DMS153 treated with DMSO at 0.1 percent for 48 hours (cell line): ENCODE measurements around the gene XIRP2.

ENCODE experiments used
- DNase-seq: peaks from one replicate; lab custom pipeline; 2025; ENCODE audit not compliant: unreplicated experiment; lab: John Stamatoyannopoulos, UW

The XIRP2 gene

GRCh38 chr2:166888180-166888579 is at the start of gene XIRP2:
XIRP2 (plus strand) TSS chr2:166888480; CDS start chr2:166903483, 15,003 bp downstream.
- DNase-seq = no peak

GRCh38 chr2:166841152-166841551 is 47.1 kb upstream of the XIRP2 start:
- no peak for DNase-seq

GRCh38 chr2:166841679-166842078 is 46.6 kb upstream of the XIRP2 start:
- no peak for DNase-seq

- no peak for DNase-seq
Measured at GRCh38 chr2:166844111-166844510, 44.2 kb upstream of the XIRP2 start.

- DNase-seq = no peak
Measured at GRCh38 chr2:166862468-166863132, 25.7 kb upstream of the XIRP2 start.

GRCh38 chr2:166867874-166868514 is 20.3 kb upstream of the XIRP2 start:
- DNase-seq = no peak

- no peak for DNase-seq
Measured at GRCh38 chr2:166870346-166870745, 17.9 kb upstream of the XIRP2 start.

GRCh38 chr2:166881177-166881576 is 7.1 kb upstream of the XIRP2 start:
- DNase-seq = no peak

- no peak for DNase-seq
Measured at GRCh38 chr2:166882851-166883250, 5.4 kb upstream of the XIRP2 start.

GRCh38 chr2:166891727-166892126 is 3.4 kb downstream of the XIRP2 start:
- no peak for DNase-seq

- DNase-seq = no peak
Measured at GRCh38 chr2:166892397-166892796, 4.1 kb downstream of the XIRP2 start.

- DNase-seq = no peak
Measured at GRCh38 chr2:166895243-166895642, 7.0 kb downstream of the XIRP2 start.

- no peak for DNase-seq
Measured at GRCh38 chr2:166897666-166898065, 9.4 kb downstream of the XIRP2 start.

GRCh38 chr2:166899676-166900075 is 11.4 kb downstream of the XIRP2 start:
- DNase-seq = no peak

- DNase-seq = no peak
Measured at GRCh38 chr2:166900700-166901099, 12.4 kb downstream of the XIRP2 start.

- no peak for DNase-seq
Measured at GRCh38 chr2:166901336-166901735, 13.1 kb downstream of the XIRP2 start.

- no peak for DNase-seq
Measured at GRCh38 chr2:166916987-166917386, 28.7 kb downstream of the XIRP2 start.

- no peak for DNase-seq
Measured at GRCh38 chr2:166917415-166917814, 29.1 kb downstream of the XIRP2 start.

- DNase-seq = no peak
Measured at GRCh38 chr2:166921261-166921896, 33.1 kb downstream of the XIRP2 start.

GRCh38 chr2:166924967-166925366 is 36.7 kb downstream of the XIRP2 start:
- DNase-seq = no peak

GRCh38 chr2:166926657-166927056 is 38.4 kb downstream of the XIRP2 start:
- DNase-seq = no peak

- no peak for DNase-seq
Measured at GRCh38 chr2:166932032-166932431, 43.8 kb downstream of the XIRP2 start.
